ENCODE data around the gene NDFIP2.
A peak's percentile ranks its signal among the peaks of the same experiment; 100 is the strongest.

Gene NDFIP2

DNA sequence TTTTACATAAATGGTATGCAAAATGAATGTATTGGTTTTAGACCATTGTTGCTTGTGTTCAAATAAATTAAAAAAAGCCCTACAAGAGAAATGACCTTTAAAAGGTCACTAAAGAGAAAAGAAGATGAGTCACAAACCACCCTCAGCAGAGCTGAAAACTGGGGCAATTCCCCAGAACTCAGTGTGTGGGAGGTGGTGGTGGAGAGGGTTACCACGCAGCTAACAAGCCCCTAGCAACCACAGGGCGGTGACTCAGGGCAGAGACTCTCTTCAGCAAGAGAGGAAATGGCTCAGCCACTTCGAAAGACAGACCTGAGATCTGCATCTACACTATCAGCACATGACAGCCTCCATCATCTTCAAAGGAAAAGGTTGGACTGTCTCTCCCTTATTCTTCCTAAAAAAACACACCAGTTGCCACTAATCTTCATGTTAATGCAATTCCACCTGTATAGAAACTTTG is 29.4 kb upstream of the NDFIP2 start:
- Mint-ChIP-seq H3K27ac (peak overlapping the region; percentile 92), H3K36me3 (ENCODE audit: low read depth) (peaks cover 9% of the 10 kb centered on the region), H3K4me3 (peak overlapping the region; percentile 84), H3K9me3 (peaks cover 7% of the 10 kb centered on the region), H3K4me1 (ENCODE audit: low read depth) (peaks cover 82% of the 10 kb centered on the region), H3K27me3 (ENCODE audit: low read depth) (no peaks in the 10 kb centered on the region)
- DNase-seq (ENCODE audit: low spot score) = peak; percentile 96

- no peak for DNase-seq (ENCODE audit: low spot score)
- Mint-ChIP-seq H3K27me3 (ENCODE audit: low read depth) (no peaks in the 10 kb centered on the region), H3K4me1 (ENCODE audit: low read depth) (peaks cover 80% of the 10 kb centered on the region), H3K36me3 (ENCODE audit: low read depth) (peaks cover 10% of the 10 kb centered on the region), H3K9me3 (peaks cover 7% of the 10 kb centered on the region), H3K27ac (peak overlapping the region; percentile 92), H3K4me3 (peak overlapping the region; percentile 84)
Measured at GRCh38 chr13:79452239-79452913, 28.6 kb upstream of the NDFIP2 start.

DNA sequence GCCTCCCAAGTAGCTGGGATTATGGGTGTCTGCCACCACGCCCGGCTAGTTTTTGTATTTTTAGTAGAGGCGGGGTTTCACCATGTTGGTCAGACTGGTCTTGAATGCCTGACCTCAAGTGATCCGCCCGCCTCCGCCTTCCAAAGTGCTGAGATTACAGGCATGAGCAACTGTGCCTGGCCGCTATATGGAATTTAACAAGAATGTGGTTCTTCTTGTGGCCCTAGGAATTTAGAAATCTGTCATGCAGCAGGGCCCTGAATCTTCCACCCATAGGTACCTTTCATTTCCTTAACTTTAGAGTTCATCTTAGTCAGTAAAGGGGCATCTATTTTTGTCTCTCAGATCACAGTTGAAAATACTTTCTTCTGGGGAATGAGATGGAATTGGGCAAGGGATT is 25.6 kb upstream of the NDFIP2 start:
- Mint-ChIP-seq H3K36me3 (ENCODE audit: low read depth) (peaks cover 11% of the 10 kb centered on the region), H3K4me1 (ENCODE audit: low read depth) (peaks cover 76% of the 10 kb centered on the region), H3K27me3 (ENCODE audit: low read depth) (no peaks in the 10 kb centered on the region), H3K4me3 (no peak overlapping the region), H3K27ac (no peak overlapping the region), H3K9me3 (peaks cover 7% of the 10 kb centered on the region)
- no peak for DNase-seq (ENCODE audit: low spot score)

- no peak for DNase-seq (ENCODE audit: low spot score)
- H3K27me3 Mint-ChIP-seq (ENCODE audit: low read depth) = no peaks in the 10 kb centered on the region
- H3K36me3 Mint-ChIP-seq (ENCODE audit: low read depth) = peaks cover 11% of the 10 kb centered on the region
- H3K4me1 Mint-ChIP-seq (ENCODE audit: low read depth) = peaks cover 73% of the 10 kb centered on the region
- H3K27ac Mint-ChIP-seq = no peak overlapping the region
- H3K9me3 Mint-ChIP-seq = peaks cover 7% of the 10 kb centered on the region
- no peak overlapping the region for H3K4me3 Mint-ChIP-seq
Measured at GRCh38 chr13:79456051-79456450, 24.9 kb upstream of the NDFIP2 start.

DNA sequence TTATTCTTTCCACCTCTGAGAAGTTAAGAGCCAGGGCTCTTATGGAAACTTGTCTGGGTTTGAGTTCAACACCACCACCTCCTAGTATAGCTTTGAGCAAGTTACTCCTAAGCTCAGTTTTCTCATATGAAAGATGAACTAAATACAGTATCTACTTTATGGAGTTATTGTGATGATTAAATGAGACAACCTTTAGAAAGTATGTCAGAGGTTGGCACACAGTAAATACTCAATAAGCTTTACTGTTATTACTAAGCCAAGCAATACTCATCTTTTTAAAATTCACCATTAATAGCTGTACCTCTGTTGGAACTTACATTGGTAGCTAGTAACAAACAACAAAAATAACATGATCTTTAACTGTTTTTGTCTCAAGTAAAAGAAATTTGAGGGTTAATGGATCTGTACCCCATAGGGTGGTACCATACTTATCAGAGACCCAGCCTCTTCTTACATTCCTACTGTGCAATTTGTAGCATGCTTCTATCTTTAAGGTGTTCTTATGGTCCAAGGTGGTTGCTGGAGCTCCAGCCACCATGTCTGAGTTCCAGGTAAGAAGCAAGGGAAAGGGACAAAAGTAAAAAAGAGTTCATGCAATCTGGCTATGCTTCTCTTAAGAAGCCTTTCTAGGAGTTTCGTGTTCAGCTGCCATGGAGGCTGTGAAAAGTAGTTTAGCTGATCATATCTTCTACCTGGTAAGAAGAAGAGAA is 24.1 kb upstream of the NDFIP2 start:
- no peaks in the 10 kb centered on the region for H3K27me3 Mint-ChIP-seq (ENCODE audit: low read depth)
- peak overlapping the region; percentile 33 for H3K4me3 Mint-ChIP-seq
- H3K4me1 Mint-ChIP-seq (ENCODE audit: low read depth) = peaks cover 68% of the 10 kb centered on the region
- peaks cover 14% of the 10 kb centered on the region for H3K36me3 Mint-ChIP-seq (ENCODE audit: low read depth)
- no peak for DNase-seq (ENCODE audit: low spot score)
- H3K27ac Mint-ChIP-seq = peak overlapping the region; percentile 85
- peaks cover 10% of the 10 kb centered on the region for H3K9me3 Mint-ChIP-seq

- Mint-ChIP-seq H3K36me3 (ENCODE audit: low read depth) (peaks cover 15% of the 10 kb centered on the region), H3K27me3 (ENCODE audit: low read depth) (no peaks in the 10 kb centered on the region), H3K4me3 (peak overlapping the region; percentile 33), H3K4me1 (ENCODE audit: low read depth) (peaks cover 68% of the 10 kb centered on the region), H3K27ac (peak overlapping the region; percentile 85), H3K9me3 (peaks cover 11% of the 10 kb centered on the region)
- DNase-seq (ENCODE audit: low spot score) = no peak
Measured at GRCh38 chr13:79457390-79457789, 23.6 kb upstream of the NDFIP2 start.

- peaks cover 68% of the 10 kb centered on the region for H3K4me1 Mint-ChIP-seq (ENCODE audit: low read depth)
- no peak overlapping the region for H3K4me3 Mint-ChIP-seq
- H3K27me3 Mint-ChIP-seq (ENCODE audit: low read depth) = no peaks in the 10 kb centered on the region
- H3K36me3 Mint-ChIP-seq (ENCODE audit: low read depth) = peaks cover 15% of the 10 kb centered on the region
- DNase-seq (ENCODE audit: low spot score) = peak; percentile 49
- H3K9me3 Mint-ChIP-seq = peaks cover 13% of the 10 kb centered on the region
- H3K27ac Mint-ChIP-seq = peak overlapping the region; percentile 85
Measured at GRCh38 chr13:79457948-79458347, 23.0 kb upstream of the NDFIP2 start.

GRCh38 chr13:79458436-79458835 is 22.5 kb upstream of the NDFIP2 start:
- H3K9me3 Mint-ChIP-seq = peaks cover 18% of the 10 kb centered on the region
- peak overlapping the region; percentile 80 for H3K27ac Mint-ChIP-seq
- no peaks in the 10 kb centered on the region for H3K27me3 Mint-ChIP-seq (ENCODE audit: low read depth)
- DNase-seq (ENCODE audit: low spot score) = no peak
- H3K4me1 Mint-ChIP-seq (ENCODE audit: low read depth) = peaks cover 66% of the 10 kb centered on the region
- peak overlapping the region; percentile 33 for H3K4me3 Mint-ChIP-seq
- peaks cover 15% of the 10 kb centered on the region for H3K36me3 Mint-ChIP-seq (ENCODE audit: low read depth)

DNA sequence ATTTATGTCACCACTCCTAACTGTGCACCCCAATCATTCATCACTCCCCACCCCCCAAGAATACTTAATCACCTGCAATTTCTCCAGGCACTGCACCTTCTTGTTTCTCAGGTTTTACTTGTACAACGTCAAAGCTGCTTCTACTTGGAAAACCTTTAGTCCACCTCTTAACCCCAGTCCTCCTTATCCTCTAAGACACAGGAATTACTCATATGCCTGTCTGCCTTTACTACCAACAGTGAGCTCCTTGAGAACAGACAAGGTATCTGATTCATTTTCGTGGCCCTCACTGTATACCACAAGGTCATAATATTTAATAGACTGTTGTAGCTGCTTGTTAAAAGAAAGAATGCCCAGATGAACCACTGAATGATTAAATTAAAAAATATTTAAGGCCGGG is 21.0 kb upstream of the NDFIP2 start:
- Mint-ChIP-seq H3K27me3 (ENCODE audit: low read depth) (no peaks in the 10 kb centered on the region), H3K27ac (no peak overlapping the region), H3K36me3 (ENCODE audit: low read depth) (peaks cover 18% of the 10 kb centered on the region), H3K4me3 (no peak overlapping the region), H3K4me1 (ENCODE audit: low read depth) (peaks cover 56% of the 10 kb centered on the region), H3K9me3 (peaks cover 20% of the 10 kb centered on the region)
- no peak for DNase-seq (ENCODE audit: low spot score)

GRCh38 chr13:79462895-79463294 is 18.1 kb upstream of the NDFIP2 start:
- no peak overlapping the region for H3K4me3 Mint-ChIP-seq
- H3K36me3 Mint-ChIP-seq (ENCODE audit: low read depth) = peaks cover 10% of the 10 kb centered on the region
- H3K9me3 Mint-ChIP-seq = peaks cover 16% of the 10 kb centered on the region
- no peaks in the 10 kb centered on the region for H3K27me3 Mint-ChIP-seq (ENCODE audit: low read depth)
- peaks cover 54% of the 10 kb centered on the region for H3K4me1 Mint-ChIP-seq (ENCODE audit: low read depth)
- no peak for DNase-seq (ENCODE audit: low spot score)
- H3K27ac Mint-ChIP-seq = no peak overlapping the region

- Mint-ChIP-seq H3K27ac (no peak overlapping the region), H3K27me3 (ENCODE audit: low read depth) (no peaks in the 10 kb centered on the region), H3K4me1 (ENCODE audit: low read depth) (peaks cover 53% of the 10 kb centered on the region), H3K9me3 (peaks cover 16% of the 10 kb centered on the region), H3K36me3 (ENCODE audit: low read depth) (peaks cover 10% of the 10 kb centered on the region), H3K4me3 (no peak overlapping the region)
- DNase-seq (ENCODE audit: low spot score) = no peak
Measured at GRCh38 chr13:79463604-79464003, 17.4 kb upstream of the NDFIP2 start.

DNA sequence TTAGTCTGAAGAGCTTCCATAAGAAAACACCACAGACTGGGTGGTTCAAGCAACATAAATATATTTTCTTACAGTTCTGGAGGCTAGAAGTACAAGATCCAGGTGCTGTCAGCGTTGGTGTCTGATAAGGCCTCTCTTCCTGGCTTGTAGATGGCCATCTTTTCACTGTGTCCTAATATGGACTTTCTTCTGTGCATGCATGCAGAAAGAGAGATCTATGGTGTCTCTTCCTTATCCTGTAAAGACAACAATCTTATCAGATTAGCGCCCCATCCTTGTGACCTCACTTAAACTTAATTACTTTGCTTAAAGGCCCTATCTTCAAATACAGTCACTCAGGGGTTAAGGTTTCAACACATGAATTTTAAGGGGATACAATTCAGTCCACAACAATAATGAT is 14.1 kb upstream of the NDFIP2 start:
- H3K9me3 Mint-ChIP-seq = peaks cover 12% of the 10 kb centered on the region
- DNase-seq (ENCODE audit: low spot score) = no peak
- no peak overlapping the region for H3K27ac Mint-ChIP-seq
- H3K4me1 Mint-ChIP-seq (ENCODE audit: low read depth) = peaks cover 54% of the 10 kb centered on the region
- H3K27me3 Mint-ChIP-seq (ENCODE audit: low read depth) = no peaks in the 10 kb centered on the region
- no peak overlapping the region for H3K4me3 Mint-ChIP-seq
- H3K36me3 Mint-ChIP-seq (ENCODE audit: low read depth) = peaks cover 6% of the 10 kb centered on the region

GRCh38 chr13:79468402-79468801 is 12.6 kb upstream of the NDFIP2 start:
- peaks cover 6% of the 10 kb centered on the region for H3K9me3 Mint-ChIP-seq
- H3K27ac Mint-ChIP-seq = no peak overlapping the region
- H3K4me3 Mint-ChIP-seq = no peak overlapping the region
- DNase-seq (ENCODE audit: low spot score) = no peak
- peaks cover 46% of the 10 kb centered on the region for H3K4me1 Mint-ChIP-seq (ENCODE audit: low read depth)
- no peaks in the 10 kb centered on the region for H3K27me3 Mint-ChIP-seq (ENCODE audit: low read depth)
- H3K36me3 Mint-ChIP-seq (ENCODE audit: low read depth) = peaks cover 5% of the 10 kb centered on the region

DNA sequence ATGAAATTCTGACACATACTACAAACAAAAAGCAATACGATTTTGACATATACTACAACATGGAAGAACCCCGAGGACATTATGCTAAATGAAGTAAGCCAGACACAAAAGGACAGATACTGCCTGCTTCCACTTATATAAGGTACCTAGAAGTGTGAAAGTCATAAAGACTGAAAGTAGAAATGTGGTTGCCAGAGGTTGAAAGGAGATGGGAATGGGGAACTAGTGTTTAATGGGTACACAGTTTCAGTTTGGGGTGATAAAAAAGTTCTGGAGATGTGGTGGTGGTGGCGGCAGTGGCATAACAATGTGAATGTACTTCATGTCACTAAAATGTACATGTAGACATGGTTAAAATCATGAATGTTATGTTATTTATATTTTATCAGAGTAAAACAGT is 12.1 kb upstream of the NDFIP2 start:
- Mint-ChIP-seq H3K4me3 (no peak overlapping the region), H3K27me3 (ENCODE audit: low read depth) (no peaks in the 10 kb centered on the region), H3K27ac (no peak overlapping the region), H3K9me3 (peaks cover 3% of the 10 kb centered on the region), H3K36me3 (ENCODE audit: low read depth) (peaks cover 5% of the 10 kb centered on the region), H3K4me1 (ENCODE audit: low read depth) (peaks cover 43% of the 10 kb centered on the region)
- no peak for DNase-seq (ENCODE audit: low spot score)

All from T-helper 2 cell treated with Interferon-gamma antibody and Interleukin-4, amounts not matched to agents 5 μg/mL and 100 μg/mL, for 36 hours (primary cell).